HG03280 (cell line): ENCODE data around the gene MUC6.

Source experiments
- ATAC-seq: cut with Tn5 transposase; IDR thresholded peaks from one replicate; pipeline ENCODE4 v1.9.1; 2021; ENCODE audit warnings: mild to moderate bottlenecking, moderate library complexity; ENCODE audit not compliant: unreplicated experiment

Gene MUC6

GRCh38 chr11:1036303-1036923 is at the start of gene MUC6:
TSS of gene MUC6 (minus strand) at chr11:1036718. CDS start at chr11:1036655, 63 bp downstream.
- ATAC-seq = no peak

DNA sequence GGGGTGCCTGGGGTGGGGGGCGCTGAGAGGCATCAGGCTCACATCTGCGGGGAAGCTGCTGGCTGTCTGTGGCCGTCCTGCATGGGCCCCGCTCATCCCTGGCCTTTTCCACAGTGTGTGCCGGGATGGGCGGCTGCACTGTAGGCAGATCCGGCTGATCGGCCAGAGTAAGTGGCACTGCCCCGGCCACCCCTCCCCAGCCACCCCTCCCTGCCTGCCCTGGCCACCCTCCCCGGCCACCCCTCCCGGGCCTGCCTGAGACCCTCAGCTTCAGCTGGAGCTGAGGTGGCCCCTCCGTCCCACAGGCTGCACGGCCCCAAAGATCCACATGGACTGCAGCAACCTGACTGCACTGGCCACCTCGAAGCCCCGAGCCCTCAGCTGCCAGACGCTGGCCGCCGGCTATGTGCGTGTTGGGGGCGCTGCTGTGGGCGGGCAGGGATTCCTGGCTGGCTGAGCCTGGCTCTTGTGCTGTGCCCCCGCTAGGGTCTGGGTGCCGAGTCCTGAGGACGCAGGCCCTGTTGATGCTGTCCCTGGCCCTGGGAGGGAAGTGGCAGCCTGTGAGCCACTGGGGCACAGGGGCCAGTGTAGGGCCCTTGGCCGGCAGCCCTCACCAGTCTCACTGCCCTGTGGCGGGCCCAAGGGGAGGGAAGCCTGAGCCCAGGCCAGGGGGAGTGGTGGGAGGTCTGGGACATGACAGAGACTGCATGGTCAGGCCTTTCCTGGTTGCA is 49.1 kb upstream of the MUC6 start:
- no peak for ATAC-seq

DNA sequence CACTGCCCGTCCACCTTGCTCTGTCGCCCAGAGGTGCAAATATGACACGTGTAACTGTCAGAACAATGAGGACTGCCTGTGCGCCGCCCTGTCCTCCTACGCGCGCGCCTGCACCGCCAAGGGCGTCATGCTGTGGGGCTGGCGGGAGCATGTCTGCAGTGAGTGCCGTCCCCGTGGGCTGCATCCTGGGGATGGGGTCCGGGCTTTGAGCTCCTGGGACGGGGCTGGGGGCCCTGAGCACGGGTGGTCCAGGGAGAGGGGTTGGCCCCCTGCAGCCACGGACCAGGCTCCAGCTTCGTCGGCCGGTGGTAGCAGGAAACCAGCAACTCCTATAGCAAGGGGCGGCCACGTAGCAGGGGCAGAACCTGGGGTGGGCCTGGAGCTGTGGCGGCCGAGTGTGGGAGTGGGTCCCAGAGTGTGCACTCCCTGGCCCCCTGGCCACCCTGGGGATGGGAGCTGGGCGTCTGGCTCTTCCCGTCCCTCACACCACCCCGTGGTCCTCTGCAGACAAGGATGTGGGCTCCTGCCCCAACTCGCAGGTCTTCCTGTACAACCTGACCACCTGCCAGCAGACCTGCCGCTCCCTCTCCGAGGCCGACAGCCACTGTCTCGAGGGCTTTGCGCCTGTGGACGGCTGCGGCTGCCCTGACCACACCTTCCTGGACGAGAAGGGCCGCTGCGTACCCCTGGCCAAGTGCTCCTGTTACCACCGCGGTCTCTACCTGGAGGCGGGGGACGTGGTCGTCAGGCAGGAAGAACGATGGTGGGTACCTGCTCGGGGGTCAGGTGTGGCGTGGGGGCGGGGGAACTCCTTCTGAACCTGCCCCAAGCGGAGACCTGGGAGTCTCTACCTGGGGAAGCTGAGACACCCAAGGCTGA is 48.3 kb upstream of the MUC6 start:
- ATAC-seq = no peak

GRCh38 chr11:1083621-1084551 is 47.4 kb upstream of the MUC6 start:
- ATAC-seq = no peak

GRCh38 chr11:1082728-1083620 is 46.5 kb upstream of the MUC6 start:
- ATAC-seq = no peak

GRCh38 chr11:1082346-1082727 is 45.8 kb upstream of the MUC6 start:
- no peak for ATAC-seq

- ATAC-seq = no peak
Observed at GRCh38 chr11:1081601-1082311, 45.2 kb upstream of the MUC6 start.

- no peak for ATAC-seq
Observed at GRCh38 chr11:1078191-1078601, 41.7 kb upstream of the MUC6 start.

GRCh38 chr11:1077417-1078119 is 41.0 kb upstream of the MUC6 start:
- ATAC-seq = no peak

GRCh38 chr11:1077033-1077416 is 40.5 kb upstream of the MUC6 start:
- ATAC-seq = no peak

DNA sequence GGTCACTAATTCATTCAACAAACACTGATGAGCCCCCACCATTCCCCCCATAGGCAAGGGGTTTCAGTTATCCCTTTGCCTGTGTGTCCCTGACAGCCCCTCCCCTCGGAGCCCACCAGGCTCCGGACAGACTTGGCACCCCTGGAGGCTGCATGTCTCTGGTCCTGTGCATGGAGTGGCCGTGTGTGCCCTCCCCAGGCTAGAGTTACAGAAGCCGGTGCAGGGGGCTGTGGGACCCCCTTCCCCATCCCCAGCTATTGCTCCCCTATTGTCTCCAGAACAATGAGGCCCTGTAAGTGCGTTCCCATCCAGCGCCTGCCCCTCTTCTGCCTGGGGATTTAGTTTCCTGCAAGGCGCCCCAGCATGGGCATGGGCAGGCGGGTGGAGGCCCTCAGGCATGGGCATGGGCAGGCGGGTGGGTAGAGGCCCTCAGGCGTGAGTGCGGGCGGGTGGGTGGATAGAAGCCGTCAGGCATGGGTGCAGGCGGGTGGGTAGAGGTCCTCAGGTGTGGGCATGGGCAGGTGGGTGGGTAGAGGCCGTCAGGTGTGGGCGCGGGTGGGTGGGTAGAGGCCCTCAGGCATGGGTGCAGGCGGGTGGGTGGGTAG is 39.6 kb upstream of the MUC6 start:
- no peak for ATAC-seq

GRCh38 chr11:1075341-1075911 is 38.9 kb upstream of the MUC6 start:
- no peak for ATAC-seq

DNA sequence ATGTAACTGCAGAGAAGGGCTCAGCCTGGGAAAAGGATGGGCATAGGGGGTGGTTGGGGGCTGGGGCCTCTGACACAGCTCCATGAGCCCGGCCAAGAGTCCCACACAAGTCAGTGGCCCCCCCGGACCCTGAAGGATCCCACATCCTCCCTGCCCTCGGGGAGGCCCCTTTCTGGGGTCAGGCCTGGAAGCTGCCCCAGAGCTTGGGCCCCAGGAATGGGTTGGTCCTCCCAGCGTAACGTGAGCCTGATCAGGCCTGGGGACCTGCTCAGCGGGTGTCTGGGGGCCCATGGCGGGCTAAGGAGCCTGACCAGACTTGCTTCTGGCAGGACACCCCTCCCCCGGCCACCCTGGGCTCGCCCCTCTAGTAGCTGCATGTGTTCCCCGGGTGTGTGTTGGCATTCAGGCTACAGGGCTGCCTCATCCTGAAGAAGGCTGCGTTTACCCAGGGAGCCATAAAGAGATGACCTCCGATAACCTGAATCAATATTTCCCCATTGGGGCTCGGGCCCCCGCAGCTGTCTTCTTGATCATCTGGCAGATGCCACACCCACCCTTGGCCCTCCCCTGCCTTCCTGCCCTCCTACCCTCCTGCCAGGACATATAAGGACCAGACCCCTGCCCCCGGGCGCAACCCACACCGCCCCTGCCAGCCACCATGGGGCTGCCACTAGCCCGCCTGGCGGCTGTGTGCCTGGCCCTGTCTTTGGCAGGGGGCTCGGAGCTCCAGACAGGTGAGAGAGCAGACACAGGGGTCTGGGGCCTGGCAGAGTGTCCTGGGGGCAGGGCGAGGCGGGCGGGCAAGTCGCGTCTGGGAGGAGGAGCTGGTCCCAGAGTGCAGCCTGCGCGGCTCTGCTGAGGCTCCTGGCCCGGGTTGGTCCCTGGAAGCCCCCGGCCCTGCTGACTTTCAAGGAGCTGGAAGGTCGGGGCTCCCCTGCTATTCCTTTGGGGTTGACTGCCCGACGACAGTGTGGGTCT is 38.0 kb upstream of the MUC6 start, which contains the start of gene MUC2:
TSS of gene MUC2 (plus strand) at position 631 of the 978 bp plus-strand sequence.
- no peak for ATAC-seq

DNA sequence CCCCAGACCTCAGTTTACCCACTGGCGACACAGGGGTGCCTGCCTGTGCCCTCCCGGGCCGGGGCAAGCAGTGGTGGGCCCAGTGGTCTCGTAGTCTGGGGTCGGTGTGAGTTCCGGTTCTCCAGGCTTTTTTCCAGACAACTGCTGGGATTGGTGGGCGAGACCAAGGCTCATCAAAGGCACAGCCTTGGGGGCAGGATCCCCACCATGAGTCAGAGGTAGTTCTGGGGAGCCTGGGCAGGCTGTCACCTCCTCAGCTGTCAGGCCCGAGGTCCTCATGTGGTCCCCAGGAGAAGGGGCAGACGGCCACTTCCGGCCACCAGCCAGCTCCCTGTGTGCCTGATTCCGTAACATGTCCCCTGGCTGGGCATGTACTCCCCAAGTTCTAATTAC is 37.3 kb upstream of the MUC6 start:
- ATAC-seq = no peak

DNA sequence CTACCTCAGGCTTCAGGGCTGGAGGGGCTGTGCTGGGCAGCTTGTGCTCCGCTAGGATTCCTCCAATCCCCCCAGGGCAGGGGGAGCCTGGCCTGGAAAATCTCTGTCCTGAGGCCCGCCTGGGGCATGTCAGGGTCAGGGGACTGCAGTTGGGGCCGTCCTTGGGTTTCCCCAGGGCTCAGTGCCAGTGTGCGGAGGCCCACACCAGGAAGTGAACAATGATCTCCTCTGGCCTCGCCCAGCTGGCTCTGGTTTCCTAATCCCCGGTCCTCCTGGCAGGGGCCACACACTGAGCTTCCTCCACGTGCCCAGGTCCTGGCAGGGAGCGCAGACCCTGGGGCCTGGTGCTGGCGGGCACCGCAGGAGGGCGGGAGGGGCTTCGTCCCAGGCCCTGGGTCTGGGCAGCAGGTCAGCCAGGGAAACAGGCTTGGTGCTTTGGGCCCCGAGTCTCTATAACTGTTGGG is 36.8 kb upstream of the MUC6 start:
- no peak for ATAC-seq

- no peak for ATAC-seq
Observed at GRCh38 chr11:1072821-1073231, 36.3 kb upstream of the MUC6 start.
